CD8-positive, alpha-beta memory T cell (primary cell): ENCODE results near the gene CDHR2. TPM values are rescaled to one million over a fixed set of nuclear protein-coding genes. Genes with fewer than 3 reads are reported as not detected.
A peak's percentile ranks its signal among the peaks of the same experiment; 100 is the strongest.

Experiments used
- CTCF ChIA-PET: fragments of 350-600 bp; sonication (Branson Sonifier 250); formaldehyde crosslinking; loops from one replicate; lab custom pipeline; 2021; ENCODE audit warnings: antibody characterized with exemption; lab: Charles Lee
- POLR2A ChIA-PET: fragments of 350-600 bp; sonication (Branson Sonifier 250); formaldehyde crosslinking; loops from one replicate; lab custom pipeline; 2021; ENCODE audit warnings: antibody characterized with exemption; lab: Charles Lee
- DNase-seq, 5 donors: peaks; one replicate each; pipeline versions ENCODE4 v3.0.0 to v3.0.0-alpha.2; 2020 to 2022; ENCODE audit warnings: mixed read lengths in 1 of 5
- H3K27ac ChIP-seq: one replicate; pipeline ENCODE4 v1.7.0; 2013; ENCODE audit warnings: low read depth, mild to moderate bottlenecking, low read length, moderate library complexity
- H3K27me3 ChIP-seq: 2 replicates; pipeline ENCODE4 v1.7.0; 2013; ENCODE audit warnings: low read length, mild to moderate bottlenecking; ENCODE audit not compliant: insufficient read depth, poor library complexity, severe bottlenecking
- H3K36me3 ChIP-seq: 2 replicates; pipeline ENCODE4 v1.7.0; 2013; ENCODE audit warnings: mild to moderate bottlenecking, low read length, moderate library complexity; ENCODE audit not compliant: insufficient read depth
- H3K4me1 ChIP-seq: 2 replicates; pipeline ENCODE4 v1.7.0; 2013; ENCODE audit warnings: mild to moderate bottlenecking, low read length, moderate library complexity; ENCODE audit not compliant: insufficient read depth
- H3K4me3 ChIP-seq: 2 replicates; pipeline ENCODE4 v1.7.0; 2013; ENCODE audit warnings: mild to moderate bottlenecking, low read length
- H3K9me3 ChIP-seq: 2 replicates; pipeline ENCODE4 v1.7.0; 2013; ENCODE audit warnings: mild to moderate bottlenecking, low read length
- H3K27ac Mint-ChIP-seq, 8 donors: one replicate each; pipeline ENCODE4 v1.8.0; 2020 to 2021; ENCODE audit warnings: mixed read lengths in 8 of 8, mild to moderate bottlenecking in 6 of 8, inconsistent platforms in 3 of 8, moderate library complexity in 3 of 8
- H3K27me3 Mint-ChIP-seq, 2 donors: one replicate each; pipeline ENCODE4 v1.8.0; 2020 to 2021; ENCODE audit warnings: mixed read lengths in 2 of 2, mild to moderate bottlenecking in 1 of 2, moderate library complexity in 1 of 2
- H3K36me3 Mint-ChIP-seq, 3 donors: one replicate each; pipeline ENCODE4 v1.8.0; 2020 to 2021; ENCODE audit warnings: mixed read lengths in 3 of 3, inconsistent platforms in 1 of 3, mild to moderate bottlenecking in 1 of 3
- H3K4me1 Mint-ChIP-seq, 3 donors: one replicate each; pipeline ENCODE4 v1.8.0; 2020 to 2021; ENCODE audit warnings: mixed read lengths in 3 of 3, inconsistent platforms in 1 of 3, mild to moderate bottlenecking in 1 of 3
- H3K4me3 Mint-ChIP-seq, 7 donors: one replicate each; pipeline ENCODE4 v1.8.0; 2020 to 2021; ENCODE audit warnings: mixed read lengths in 7 of 7, mild to moderate bottlenecking in 6 of 7, moderate library complexity in 4 of 7, inconsistent platforms in 2 of 7
- H3K9me3 Mint-ChIP-seq, 5 donors: one replicate each; pipeline ENCODE4 v1.8.0; 2020 to 2022; ENCODE audit warnings: mixed read lengths in 5 of 5, mild to moderate bottlenecking in 3 of 5, moderate library complexity in 2 of 5, inconsistent platforms in 1 of 5
- polyA plus RNA-seq: library from polyadenylated mRNA; unstranded; fragments of 300-500 nt; fragmentation: Illumina TruSeq; gene quantifications from one replicate; pipeline ENCODE4 v1.2.3, GENCODE V29; 2021
- total RNA-seq, 2 experiments: library from RNA; stranded (reverse); gene quantifications; one replicate each; pipeline ENCODE4 v1.2.3, GENCODE V29; 2021

The CDHR2 gene
- total and polyA plus RNA-seq, 3 experiments from 2014 or later = 0.49 to 1.1 TPM; not detected in 1

DNA sequence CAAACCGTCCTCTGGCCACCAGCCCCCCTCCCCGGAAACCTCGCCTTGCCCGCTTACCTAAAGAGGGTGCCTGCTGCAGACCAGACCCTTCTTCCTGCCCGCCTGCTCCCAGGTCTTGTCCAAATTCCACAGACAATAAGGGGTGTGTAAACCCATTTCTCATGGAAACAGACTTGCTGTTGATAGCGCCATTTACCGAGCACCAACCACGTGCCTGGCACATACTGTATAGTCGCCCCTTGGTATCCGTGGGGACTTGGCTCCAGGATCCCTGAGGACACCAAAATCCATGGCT, 25.1 kb downstream of the CDHR2 start:
- no peak overlapping the region for H3K4me3 Mint-ChIP-seq
- H3K27ac Mint-ChIP-seq = peak overlapping the region in 2 of 8 donors; percentile 20 to 33
- peaks cover 4 to 11% (median 5%) of the 10 kb centered on the region in 3 donors for H3K4me1 Mint-ChIP-seq
- no peaks in the 10 kb centered on the region for H3K9me3 Mint-ChIP-seq
- Histone ChIP-seq H3K36me3 (no peaks in the 10 kb centered on the region), H3K4me1 (no peaks in the 10 kb centered on the region), H3K4me3 (no peak overlapping the region), H3K27me3 (no peaks in the 10 kb centered on the region), H3K27ac (no peak overlapping the region), H3K9me3 (no peaks in the 10 kb centered on the region)
- H3K36me3 Mint-ChIP-seq = no peaks in the 10 kb centered on the region
- ChIA-PET POLR2A (no interaction called here), CTCF (interaction anchor here (0.9 to 10.4 kb wide), 14 partner anchors 9 to 157 kb away, joined by 3 to 67 read pairs (median 7); partner anchors contain the start of genes CLTB, FAF2 and RNF44)
- DNase-seq = no peak
- H3K27me3 Mint-ChIP-seq = peaks cover 10 to 12% of the 10 kb centered on the region in 2 donors

DNA sequence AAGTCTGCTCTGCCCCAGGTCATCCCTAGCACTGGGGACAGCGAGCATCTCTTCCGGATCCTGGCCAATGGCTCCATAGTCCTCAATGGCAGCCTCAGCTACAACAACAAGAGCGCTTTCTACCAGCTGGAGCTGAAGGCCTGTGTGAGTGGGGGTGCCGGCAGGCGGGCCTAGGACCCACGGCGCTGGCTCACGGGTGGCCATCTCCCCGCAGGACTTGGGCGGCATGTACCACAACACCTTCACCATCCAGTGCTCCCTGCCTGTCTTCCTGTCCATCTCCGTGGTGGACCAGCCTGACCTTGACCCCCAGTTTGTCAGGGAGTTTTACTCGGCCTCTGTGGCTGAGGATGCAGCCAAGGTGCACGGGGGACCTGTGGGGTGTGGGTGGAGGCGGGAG, 25.9 kb downstream of the CDHR2 start:
- no peak overlapping the region for H3K27ac ChIP-seq
- H3K36me3 ChIP-seq = no peaks in the 10 kb centered on the region
- CTCF ChIA-PET = interaction anchor here (0.8 to 10.4 kb wide), 8 partner anchors 21 to 158 kb away, joined by 3 to 67 read pairs (median 8); partner anchors contain the start of genes CLTB and RNF44
- no peak overlapping the region for H3K4me3 ChIP-seq
- POLR2A ChIA-PET = no interaction called here
- Mint-ChIP-seq H3K9me3 (no peaks in the 10 kb centered on the region), H3K27ac (no peak overlapping the region), H3K4me1 (peaks cover 4 to 11% (median 5%) of the 10 kb centered on the region in 3 donors), H3K4me3 (no peak overlapping the region), H3K27me3 (peaks cover 6 to 9% of the 10 kb centered on the region in 2 donors), H3K36me3 (no peaks in the 10 kb centered on the region)
- H3K9me3 ChIP-seq = no peaks in the 10 kb centered on the region
- no peaks in the 10 kb centered on the region for H3K4me1 ChIP-seq
- DNase-seq = no peak
- no peaks in the 10 kb centered on the region for H3K27me3 ChIP-seq

DNA sequence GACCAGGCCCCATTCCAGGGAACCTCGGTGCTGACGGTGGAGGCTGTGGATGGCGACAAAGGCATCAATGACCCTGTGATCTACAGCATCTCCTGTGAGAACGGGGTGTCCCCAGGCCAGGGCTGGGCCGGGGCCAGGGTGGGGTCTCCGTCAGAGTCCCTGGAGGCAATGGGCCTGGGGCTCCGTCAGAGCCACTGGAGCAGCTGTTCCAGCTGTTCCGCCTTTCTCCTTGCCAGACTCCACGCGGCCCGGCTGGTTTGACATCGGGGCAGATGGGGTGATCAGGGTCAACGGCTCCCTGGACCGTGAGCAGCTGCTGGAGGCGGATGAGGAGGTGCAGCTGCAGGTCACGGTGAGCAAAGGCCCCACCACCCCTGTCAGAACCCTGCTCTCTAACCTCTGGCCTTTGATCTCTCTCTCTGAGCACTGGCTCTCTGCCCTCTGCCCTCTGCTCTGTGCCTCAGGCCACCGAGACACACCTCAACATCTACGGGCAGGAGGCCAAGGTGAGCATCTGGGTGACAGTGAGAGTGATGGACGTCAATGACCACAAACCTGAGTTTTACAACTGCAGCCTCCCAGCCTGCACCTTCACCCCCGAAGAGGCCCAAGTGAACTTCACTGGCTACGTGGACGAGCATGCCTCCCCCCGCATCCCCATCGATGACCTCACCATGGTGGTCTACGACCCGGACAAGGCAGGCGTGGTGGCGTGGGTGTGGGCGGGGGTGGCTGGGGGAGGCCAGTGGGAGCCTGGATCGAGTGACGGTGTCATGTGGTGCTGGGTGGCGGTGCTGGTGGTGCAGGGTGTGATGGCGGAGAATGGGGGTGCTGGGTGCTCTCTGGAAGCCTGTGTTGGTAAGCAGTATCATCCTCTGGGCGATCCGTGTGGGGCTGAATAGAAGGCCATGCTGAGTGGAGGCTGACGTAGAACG, 26.6 kb downstream of the CDHR2 start:
- Mint-ChIP-seq H3K27ac (peak overlapping the region in 1 of 8 donors; percentile 85), H3K27me3 (peaks cover 3 to 6% of the 10 kb centered on the region in 2 donors), H3K4me1 (peaks cover 4 to 11% (median 5%) of the 10 kb centered on the region in 3 donors), H3K36me3 (no peaks in the 10 kb centered on the region), H3K4me3 (no peak overlapping the region), H3K9me3 (no peaks in the 10 kb centered on the region)
- Histone ChIP-seq H3K36me3 (no peaks in the 10 kb centered on the region), H3K27ac (no peak overlapping the region), H3K4me3 (no peak overlapping the region), H3K27me3 (no peaks in the 10 kb centered on the region), H3K4me1 (no peaks in the 10 kb centered on the region), H3K9me3 (no peaks in the 10 kb centered on the region)
- ChIA-PET POLR2A (no interaction called here), CTCF (interaction anchor here (1.4 to 10.4 kb wide), 3 partner anchors 39 to 159 kb away, joined by 4 to 67 read pairs (median 15); partner anchors contain the start of genes CLTB and RNF44)
- DNase-seq = no peak

DNA sequence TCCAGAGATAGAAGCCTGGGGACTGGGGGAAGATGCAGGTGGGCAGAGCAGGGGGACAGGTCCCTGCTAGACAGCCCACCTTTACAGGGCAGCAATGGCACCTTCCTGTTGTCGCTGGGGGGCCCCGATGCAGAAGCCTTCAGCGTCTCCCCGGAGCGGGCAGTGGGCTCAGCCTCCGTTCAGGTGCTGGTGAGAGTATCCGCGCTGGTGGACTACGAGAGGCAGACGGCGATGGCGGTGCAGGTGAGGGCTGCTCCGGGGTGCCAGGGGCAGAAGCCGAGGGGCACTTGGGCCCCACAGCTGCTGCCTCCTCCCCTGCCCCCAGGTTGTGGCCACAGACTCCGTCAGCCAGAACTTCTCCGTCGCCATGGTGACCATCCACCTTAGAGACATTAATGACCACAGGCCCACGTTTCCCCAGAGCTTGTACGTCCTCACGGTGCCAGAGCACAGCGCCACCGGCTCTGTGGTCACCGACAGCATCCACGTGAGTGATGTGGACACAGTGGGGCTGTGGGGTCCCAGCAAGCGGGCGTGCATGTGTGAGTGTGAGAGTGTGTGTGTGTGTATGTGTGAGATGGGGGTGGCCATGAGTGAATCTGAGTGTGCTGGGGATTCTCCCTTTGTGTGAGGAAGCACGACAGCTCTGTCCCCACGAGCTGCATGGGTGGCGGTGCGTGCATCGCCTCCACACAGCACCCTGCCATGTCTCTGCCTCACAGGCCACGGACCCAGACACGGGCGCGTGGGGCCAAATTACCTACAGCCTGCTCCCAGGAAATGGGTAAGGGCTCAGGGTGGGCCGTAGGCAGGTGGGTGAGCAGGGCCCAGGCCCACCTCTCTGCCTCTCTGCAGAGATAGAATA, 28.4 kb downstream of the CDHR2 start:
- Histone ChIP-seq H3K36me3 (no peaks in the 10 kb centered on the region), H3K4me1 (no peaks in the 10 kb centered on the region), H3K27me3 (no peaks in the 10 kb centered on the region), H3K4me3 (no peak overlapping the region), H3K27ac (no peak overlapping the region), H3K9me3 (no peaks in the 10 kb centered on the region)
- H3K27me3 Mint-ChIP-seq = no peaks in the 10 kb centered on the region
- peaks cover 4 to 11% (median 5%) of the 10 kb centered on the region in 3 donors for H3K4me1 Mint-ChIP-seq
- no peaks in the 10 kb centered on the region for H3K9me3 Mint-ChIP-seq
- H3K27ac Mint-ChIP-seq = no peak overlapping the region
- ChIA-PET CTCF (interaction anchor here (1.5 to 10.4 kb wide), 3 partner anchors 34 to 161 kb away, joined by 4 to 67 read pairs (median 5); partner anchors contain the start of gene CLTB), POLR2A (no interaction called here)
- H3K4me3 Mint-ChIP-seq = no peak overlapping the region
- no peaks in the 10 kb centered on the region for H3K36me3 Mint-ChIP-seq
- no peak for DNase-seq

DNA sequence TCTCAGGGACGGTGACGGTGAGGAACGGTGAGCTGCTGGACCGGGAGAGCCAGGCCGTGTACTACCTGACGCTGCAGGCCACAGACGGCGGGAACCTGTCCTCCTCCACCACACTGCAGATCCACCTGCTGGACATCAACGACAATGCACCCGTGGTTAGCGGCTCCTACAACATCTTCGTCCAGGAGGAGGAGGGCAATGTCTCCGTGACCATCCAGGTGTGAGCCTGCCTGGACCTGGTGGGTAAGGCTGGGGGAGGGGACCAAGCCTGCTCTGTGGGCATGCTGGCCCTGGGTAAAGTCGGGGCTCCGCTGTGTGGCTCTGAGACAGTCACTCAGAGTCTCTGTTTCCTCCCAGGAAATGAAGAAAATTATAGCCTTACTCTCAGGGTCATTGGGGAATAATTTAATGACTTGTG, 29.3 kb downstream of the CDHR2 start:
- ChIA-PET CTCF (interaction anchor here (1.3 to 10.4 kb wide), 4 partner anchors 35 to 162 kb away, joined by 4 to 67 read pairs (median 5); partner anchors contain the start of gene CLTB), POLR2A (no interaction called here)
- Mint-ChIP-seq H3K4me1 (peaks cover 4 to 11% (median 5%) of the 10 kb centered on the region in 3 donors), H3K27me3 (no peaks in the 10 kb centered on the region), H3K27ac (no peak overlapping the region), H3K36me3 (no peaks in the 10 kb centered on the region), H3K4me3 (no peak overlapping the region), H3K9me3 (peaks cover 0 to 1% (median 0%) of the 10 kb centered on the region in 5 donors)
- Histone ChIP-seq H3K36me3 (no peaks in the 10 kb centered on the region), H3K27me3 (no peaks in the 10 kb centered on the region), H3K4me3 (no peak overlapping the region), H3K9me3 (no peaks in the 10 kb centered on the region), H3K4me1 (no peaks in the 10 kb centered on the region), H3K27ac (no peak overlapping the region)
- peak; percentile 5 to 73 (median 28) for DNase-seq

DNA sequence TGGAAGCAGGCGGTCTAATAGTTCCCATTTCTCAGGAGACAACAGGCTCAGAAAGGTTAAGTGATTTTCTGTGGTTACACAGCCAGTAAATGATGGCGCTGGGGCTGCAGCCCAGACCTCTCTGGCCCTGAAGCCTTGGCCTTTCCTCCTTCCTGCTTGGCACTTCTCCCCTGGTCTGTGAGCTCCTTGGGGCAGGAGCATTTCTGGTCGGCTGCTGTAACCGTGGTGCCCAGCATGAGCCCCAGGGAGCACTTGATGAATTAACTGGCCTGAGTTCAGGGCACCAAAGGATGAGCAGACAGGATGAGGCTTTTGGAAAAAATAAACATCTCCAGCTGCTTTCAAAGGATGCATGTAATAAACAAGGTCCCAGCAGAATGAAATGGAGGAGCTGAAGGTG, 30.2 kb downstream of the CDHR2 start:
- H3K4me3 Mint-ChIP-seq = no peak overlapping the region
- no peak overlapping the region for H3K27ac ChIP-seq
- H3K27me3 ChIP-seq = no peaks in the 10 kb centered on the region
- no peaks in the 10 kb centered on the region for H3K36me3 Mint-ChIP-seq
- no peaks in the 10 kb centered on the region for H3K9me3 ChIP-seq
- H3K4me1 Mint-ChIP-seq = peaks cover 0 to 4% (median 1%) of the 10 kb centered on the region in 3 donors
- ChIA-PET CTCF (interaction anchor here (1.3 to 10.4 kb wide), 5 partner anchors 17 to 163 kb away, joined by 4 to 67 read pairs (median 5); partner anchors contain the start of gene CLTB), POLR2A (interaction anchor here (0.6 kb wide), 1 partner anchor 986 kb away, joined by 4 read pairs; no protein-coding TSS in a partner anchor)
- H3K36me3 ChIP-seq = no peaks in the 10 kb centered on the region
- H3K27ac Mint-ChIP-seq = no peak overlapping the region
- no peaks in the 10 kb centered on the region for H3K4me1 ChIP-seq
- H3K27me3 Mint-ChIP-seq = no peaks in the 10 kb centered on the region
- DNase-seq = no peak
- peaks cover 0 to 10% (median 2%) of the 10 kb centered on the region in 5 donors for H3K9me3 Mint-ChIP-seq
- H3K4me3 ChIP-seq = no peak overlapping the region

DNA sequence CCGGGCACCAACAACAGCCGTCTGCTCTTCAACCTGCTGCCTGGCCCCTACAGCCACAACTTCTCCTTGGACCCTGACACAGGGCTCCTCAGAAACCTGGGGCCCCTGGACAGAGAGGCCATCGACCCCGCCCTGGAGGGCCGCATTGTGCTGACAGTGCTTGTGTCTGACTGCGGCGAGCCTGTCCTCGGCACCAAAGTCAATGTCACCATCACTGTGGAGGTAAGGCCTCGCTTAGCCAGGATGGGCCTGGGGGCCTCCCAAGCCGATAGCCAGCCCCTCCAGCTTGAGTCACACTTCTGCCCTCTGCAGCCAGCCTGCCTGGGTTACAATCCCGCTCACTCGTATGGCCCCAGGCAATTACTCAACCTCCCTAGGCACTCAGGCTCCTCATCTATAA, 32.2 kb downstream of the CDHR2 start:
- peaks cover 0 to 3% (median 1%) of the 10 kb centered on the region in 3 donors for H3K4me1 Mint-ChIP-seq

More for the DNA sequence above, 32.2 kb downstream of the CDHR2 start:
- POLR2A ChIA-PET = no interaction called here
- Histone ChIP-seq H3K27me3 (no peaks in the 10 kb centered on the region), H3K36me3 (no peaks in the 10 kb centered on the region), H3K27ac (no peak overlapping the region), H3K9me3 (peaks cover 9% of the 10 kb centered on the region), H3K4me3 (no peak overlapping the region), H3K4me1 (no peaks in the 10 kb centered on the region)
- H3K4me3 Mint-ChIP-seq = no peak overlapping the region
- H3K27me3 Mint-ChIP-seq = no peaks in the 10 kb centered on the region
- no peak overlapping the region for H3K27ac Mint-ChIP-seq
- CTCF ChIA-PET = interaction anchor here (2.3 kb wide), 1 partner anchor 165 kb away, joined by 7 read pairs; the partner anchor contains the start of gene CLTB
- peaks cover 0 to 6% (median 0%) of the 10 kb centered on the region in 3 donors for H3K36me3 Mint-ChIP-seq
- DNase-seq = no peak
- peaks cover 0 to 18% (median 6%) of the 10 kb centered on the region in 5 donors for H3K9me3 Mint-ChIP-seq
